ENCODE results near the gene PDZRN3. TPM values are rescaled to one million over a fixed set of nuclear protein-coding genes. Genes with fewer than 3 reads are reported as not detected.
A peak's percentile ranks its signal among the peaks of the same experiment; 100 is the strongest.

PDZRN3 gene
- total and polyA plus RNA-seq, 8 donors, result 4.5 to 10.9 (median 7.4) TPM

DNA sequence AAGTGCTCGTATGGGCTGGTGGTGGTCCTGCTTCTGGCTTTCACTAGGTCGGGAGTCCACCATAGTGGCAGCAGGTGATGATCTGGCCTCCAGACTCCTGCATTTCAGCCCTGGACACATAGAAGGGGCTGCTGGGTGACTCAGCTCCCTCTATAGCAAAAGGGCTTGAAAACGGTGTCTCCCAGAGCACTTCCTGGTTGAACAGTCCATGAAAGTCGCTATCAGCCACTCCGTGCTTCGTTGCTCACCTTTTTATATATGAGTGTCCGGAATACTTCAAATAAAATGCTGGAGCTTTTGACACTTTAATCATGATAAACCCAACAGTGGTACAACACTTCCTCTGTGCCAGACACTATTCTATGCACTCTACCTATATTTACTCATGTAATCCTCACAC is 213.2 kb downstream of the PDZRN3 start:
- TF ChIP-seq, protein P1, sequence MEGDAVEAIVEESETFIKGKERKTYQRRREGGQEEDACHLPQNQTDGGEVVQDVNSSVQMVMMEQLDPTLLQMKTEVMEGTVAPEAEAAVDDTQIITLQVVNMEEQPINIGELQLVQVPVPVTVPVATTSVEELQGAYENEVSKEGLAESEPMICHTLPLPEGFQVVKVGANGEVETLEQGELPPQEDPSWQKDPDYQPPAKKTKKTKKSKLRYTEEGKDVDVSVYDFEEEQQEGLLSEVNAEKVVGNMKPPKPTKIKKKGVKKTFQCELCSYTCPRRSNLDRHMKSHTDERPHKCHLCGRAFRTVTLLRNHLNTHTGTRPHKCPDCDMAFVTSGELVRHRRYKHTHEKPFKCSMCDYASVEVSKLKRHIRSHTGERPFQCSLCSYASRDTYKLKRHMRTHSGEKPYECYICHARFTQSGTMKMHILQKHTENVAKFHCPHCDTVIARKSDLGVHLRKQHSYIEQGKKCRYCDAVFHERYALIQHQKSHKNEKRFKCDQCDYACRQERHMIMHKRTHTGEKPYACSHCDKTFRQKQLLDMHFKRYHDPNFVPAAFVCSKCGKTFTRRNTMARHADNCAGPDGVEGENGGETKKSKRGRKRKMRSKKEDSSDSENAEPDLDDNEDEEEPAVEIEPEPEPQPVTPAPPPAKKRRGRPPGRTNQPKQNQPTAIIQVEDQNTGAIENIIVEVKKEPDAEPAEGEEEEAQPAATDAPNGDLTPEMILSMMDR (IDR thresholded peaks at IDR 0.05), result no peak
- H3K36me3 ChIP-seq, result no peaks in the 10 kb centered on the region
- DNase-seq (no peak), ATAC-seq (peak in 1 of 4 donors; percentile 16), FAIRE-seq (no peak)
- no peak overlapping the region for H3K4me3 ChIP-seq
- H3K9me3 ChIP-seq, result no peaks in the 10 kb centered on the region
- H3K4me1 ChIP-seq, result peaks cover 0 to 10% (median 8%) of the 10 kb centered on the region in 3 donors
- 94 to 95% methylated on average over 7 of the region's 7 CpGs for WGBS, 2 donors
- no peak overlapping the region for H3K27ac ChIP-seq
- intact Hi-C loops (cut with DNase I), result no loop called here
- H3K27me3 ChIP-seq, result no peaks in the 10 kb centered on the region

- ATAC-seq (no peak), FAIRE-seq (no peak), DNase-seq (no peak)
- intact Hi-C loops (cut with DNase I), result no loop called here
- H3K36me3 ChIP-seq, result no peaks in the 10 kb centered on the region
- TF ChIP-seq, protein P1 (IDR thresholded peaks at IDR 0.05), result no peak
- 75 to 78% methylated on average over 10 of the region's 10 CpGs for WGBS, 2 donors
- H3K9me3 ChIP-seq, result no peaks in the 10 kb centered on the region
- H3K4me3 ChIP-seq, result no peak overlapping the region
- peaks cover 0 to 7% (median 3%) of the 10 kb centered on the region in 3 donors for H3K4me1 ChIP-seq
- H3K27me3 ChIP-seq, result no peaks in the 10 kb centered on the region
- H3K27ac ChIP-seq, result no peak overlapping the region
Observed at GRCh38 chr3:73409138-73409763, 215.5 kb downstream of the PDZRN3 start.

DNA sequence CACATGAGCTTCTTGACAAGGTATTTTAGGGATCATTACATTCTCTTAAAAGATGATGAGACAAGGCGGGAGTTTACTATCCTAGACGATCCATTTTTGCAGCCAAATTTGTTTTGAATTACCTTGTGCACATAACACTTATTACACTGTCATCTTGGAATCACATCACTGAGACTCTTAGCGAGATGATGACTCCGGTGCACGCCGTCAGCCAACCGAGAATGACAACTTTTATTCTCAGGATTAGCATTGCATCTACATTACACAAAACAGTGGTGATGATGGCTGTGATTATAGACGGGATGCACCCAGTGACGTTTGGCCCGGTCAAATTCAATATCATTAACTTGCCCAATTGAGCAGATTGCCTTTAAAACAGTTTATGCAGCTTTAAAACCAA is 216.1 kb downstream of the PDZRN3 start:
- H3K4me1 ChIP-seq, result peaks cover 0 to under 1% (median 0%) of the 10 kb centered on the region in 3 donors
- H3K27ac ChIP-seq, result no peak overlapping the region
- no peak for ATAC-seq
- no peak for FAIRE-seq
- H3K4me3 ChIP-seq, result no peak overlapping the region
- H3K9me3 ChIP-seq, result no peaks in the 10 kb centered on the region
- H3K27me3 ChIP-seq, result no peaks in the 10 kb centered on the region
- TF ChIP-seq, protein P1 (IDR thresholded peaks at IDR 0.05), result no peak
- DNase-seq, result no peak
- 85 to 87% methylated on average over 10 of the region's 10 CpGs for WGBS, 2 donors
- no peaks in the 10 kb centered on the region for H3K36me3 ChIP-seq
- intact Hi-C loops (cut with DNase I), result no loop called here

- Histone ChIP-seq H3K4me1 (no peaks in the 10 kb centered on the region), H3K27ac (no peak overlapping the region), H3K4me3 (no peak overlapping the region), H3K9me3 (no peaks in the 10 kb centered on the region), H3K27me3 (no peaks in the 10 kb centered on the region), H3K36me3 (no peaks in the 10 kb centered on the region)
- 90 to 92% methylated on average over 2 of the region's 2 CpGs for WGBS, 2 donors
- DNase-seq (no peak), FAIRE-seq (no peak), ATAC-seq (no peak)
- TF ChIP-seq, protein P1 (IDR thresholded peaks at IDR 0.05), result no peak
- intact Hi-C loops (cut with DNase I), result no loop called here
Observed at GRCh38 chr3:73407577-73407976, 217.2 kb downstream of the PDZRN3 start.

DNA sequence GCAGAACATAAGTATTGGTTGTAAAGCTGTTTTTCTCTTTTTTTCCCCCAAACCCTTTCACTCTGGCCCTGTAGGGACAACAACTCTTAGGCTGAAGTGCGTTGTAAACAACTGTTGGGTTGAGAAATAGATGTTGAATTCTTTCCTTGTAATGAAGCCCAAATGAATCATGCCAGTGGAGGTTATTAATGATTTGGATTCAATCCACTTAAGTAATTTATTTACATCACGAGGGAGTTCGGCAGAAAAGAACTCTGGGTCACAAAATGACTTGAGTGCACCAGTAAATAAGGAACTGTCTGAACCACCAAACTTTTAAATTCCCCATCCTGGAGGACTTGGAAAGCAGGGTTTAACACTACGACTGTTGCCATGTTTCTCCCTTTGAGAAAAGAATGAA is 218.9 kb downstream of the PDZRN3 start:
- Histone ChIP-seq H3K27ac (no peak overlapping the region), H3K9me3 (no peaks in the 10 kb centered on the region), H3K4me3 (no peak overlapping the region), H3K4me1 (no peaks in the 10 kb centered on the region), H3K36me3 (no peaks in the 10 kb centered on the region), H3K27me3 (no peaks in the 10 kb centered on the region)
- no peak for DNase-seq
- TF ChIP-seq, protein P1 (IDR thresholded peaks at IDR 0.05), result no peak
- FAIRE-seq, result no peak
- 50 to 55% methylated on average over 4 of the region's 4 CpGs for WGBS, 2 donors
- ATAC-seq, result no peak
- intact Hi-C loops (cut with DNase I), result no loop called here

Data from pancreas (tissue), 10 donors.